Sigmoid colon (tissue), 7 donors: Measurements from ENCODE around the gene ABHD15. TPM values are rescaled to one million over a fixed set of nuclear protein-coding genes. Genes with fewer than 3 reads are reported as not detected.
A peak's percentile ranks its signal among the peaks of the same experiment; 100 is the strongest.

ENCODE experiments used
- DNase-seq: peaks from one replicate; pipeline ENCODE4 v3.0.0-alpha.2; 2019
- H3K27ac ChIP-seq, 4 donors: fragments of 200-600 bp; sonication (generic); one replicate each; pipeline ENCODE4 v1.5.1; 2016 to 2019; ENCODE audit warnings: mild to moderate bottlenecking in 1 of 4
- H3K27me3 ChIP-seq, 3 donors: fragments of 200-600 bp; sonication (generic); one replicate each; pipeline ENCODE4 v1.5.1; 2019; ENCODE audit warnings: mild to moderate bottlenecking in 1 of 3
- H3K36me3 ChIP-seq, 4 donors: fragments of 200-600 bp; sonication (generic); one replicate each; pipeline ENCODE4 v1.5.1; 2016 to 2019
- H3K4me1 ChIP-seq, 4 donors: fragments of 200-600 bp; sonication (generic); one replicate each; pipeline ENCODE4 v1.5.1; 2017 to 2019
- H3K4me3 ChIP-seq, 4 donors: fragments of 200-600 bp; sonication (generic); one replicate each; pipeline ENCODE4 v1.5.1; 2017 to 2019; ENCODE audit warnings: mild to moderate bottlenecking in 2 of 4, moderate library complexity in 1 of 4
- H3K9me3 ChIP-seq, 4 donors: fragments of 200-600 bp in 3 of 4; sonication (generic) in 3 of 4; one replicate each; pipeline versions ENCODE4 v1.5.1 to v1.6.1; 2013 to 2019
- EP300 ChIP-seq, 4 donors: sonication (generic); formaldehyde crosslinking; IDR thresholded peaks; one replicate each; pipeline ENCODE4 v1.6.1; 2017; ENCODE audit warnings: antibody characterized with exemption in 4 of 4
- POLR2A ChIP-seq, 2 donors: fragments of 450-650 bp; IDR thresholded peaks; one replicate each; pipeline ENCODE4 v1.6.1; 2016; ENCODE audit warnings: antibody characterized with exemption in 2 of 2, mild to moderate bottlenecking in 2 of 2, moderate library complexity in 2 of 2
- POLR2AphosphoS5 ChIP-seq, 4 donors: sonication (generic); formaldehyde crosslinking; IDR thresholded peaks; one replicate each; pipeline ENCODE4 v1.6.1; 2017; ENCODE audit warnings: antibody characterized with exemption in 4 of 4
- WGBS, 2 donors: extraction: QIAGEN DNeasy Blood & Tissue Kit; methylation state at CpG; one replicate each; pipeline ENCODE4 v1.1.7; 2013; 5-methylcytosine and 5-hydroxymethylcytosine counted together
- intact Hi-C: fragments of 100-400 bp; cut with DNase I; formaldehyde crosslinking; loops from one replicate; pipeline ENCODE4 v1.15.1; 2023
- polyA plus RNA-seq, 3 donors: library from polyadenylated mRNA; stranded (reverse); fragments of 200-250 nt; gene quantifications; one replicate each; pipeline ENCODE4 v1.2.3, GENCODE V29; 2013
- total RNA-seq, 4 donors: library from RNA; depleted of rRNA; stranded (reverse); fragments of >200 nt; gene quantifications; one replicate each; pipeline ENCODE4 v1.1.0, GENCODE V29; 2016
- TF ChIP-seq, protein P1 (sequence below), 4 experiments: fragments of 450-650 bp in 3 of 4; fragments of 200-600 bp in 1 of 4; IDR thresholded peaks; one replicate each; pipeline ENCODE4 v1.5.1; 2016 to 2019; ENCODE audit warnings: antibody characterized with exemption in 4 of 4, mild to moderate bottlenecking in 3 of 4, moderate library complexity in 2 of 4
- donor health status: healthy with polysubstance abuse.
- donor health status: Bipolar disorder and iron deficiency.
- donor health status: healthy.

Gene ABHD15
- total and polyA plus RNA-seq, 7 donors = 4.1 to 10.8 (median 5.4) TPM

DNA sequence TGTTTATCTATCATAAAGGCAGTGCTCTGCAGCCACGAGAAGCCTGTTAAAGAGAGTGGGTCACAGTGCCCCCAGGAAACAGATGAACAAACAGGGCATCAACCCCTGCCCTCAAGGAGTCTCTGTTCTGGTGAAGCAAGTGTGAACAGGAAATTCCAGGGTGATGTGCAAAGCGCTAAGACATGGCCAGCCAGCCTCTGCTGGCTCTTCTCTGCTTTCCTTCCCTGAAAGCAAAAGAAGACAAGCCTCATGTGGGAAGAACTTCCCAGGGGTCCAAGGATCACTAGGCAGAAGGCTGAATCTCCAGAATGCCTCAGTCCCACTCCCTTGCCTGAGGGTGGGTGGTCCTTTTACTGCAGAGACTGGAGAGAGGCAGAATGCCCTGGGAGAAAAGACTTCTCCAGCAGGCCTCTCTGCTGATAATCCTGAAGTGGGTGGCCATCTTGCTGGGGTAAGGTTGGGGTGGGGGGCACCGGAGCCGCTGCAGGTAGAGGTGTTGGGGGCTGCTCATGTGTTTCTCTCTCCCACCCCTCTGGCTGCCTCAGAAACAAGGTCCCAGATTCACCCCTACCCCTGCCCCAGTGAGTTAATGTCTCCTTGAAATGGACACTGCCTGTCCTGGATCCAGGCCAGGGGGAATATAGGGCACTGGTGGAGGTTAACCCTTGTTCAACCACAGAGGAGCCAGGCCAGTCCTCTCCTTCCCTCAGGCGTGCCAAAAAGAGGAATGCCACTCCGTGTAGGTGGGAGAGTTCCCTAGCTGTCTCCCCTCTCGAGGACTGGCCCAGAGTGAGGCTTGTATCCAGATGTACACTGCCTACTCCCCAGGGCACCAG, 28.5 kb upstream of the ABHD15 start:
- intact Hi-C loops = no loop called here
- H3K4me1 ChIP-seq = peaks cover 0 to 41% (median 37%) of the 10 kb centered on the region in 4 donors
- WGBS, 2 donors = 83 to 89% methylated on average over 7 of the region's 7 CpGs

DNA sequence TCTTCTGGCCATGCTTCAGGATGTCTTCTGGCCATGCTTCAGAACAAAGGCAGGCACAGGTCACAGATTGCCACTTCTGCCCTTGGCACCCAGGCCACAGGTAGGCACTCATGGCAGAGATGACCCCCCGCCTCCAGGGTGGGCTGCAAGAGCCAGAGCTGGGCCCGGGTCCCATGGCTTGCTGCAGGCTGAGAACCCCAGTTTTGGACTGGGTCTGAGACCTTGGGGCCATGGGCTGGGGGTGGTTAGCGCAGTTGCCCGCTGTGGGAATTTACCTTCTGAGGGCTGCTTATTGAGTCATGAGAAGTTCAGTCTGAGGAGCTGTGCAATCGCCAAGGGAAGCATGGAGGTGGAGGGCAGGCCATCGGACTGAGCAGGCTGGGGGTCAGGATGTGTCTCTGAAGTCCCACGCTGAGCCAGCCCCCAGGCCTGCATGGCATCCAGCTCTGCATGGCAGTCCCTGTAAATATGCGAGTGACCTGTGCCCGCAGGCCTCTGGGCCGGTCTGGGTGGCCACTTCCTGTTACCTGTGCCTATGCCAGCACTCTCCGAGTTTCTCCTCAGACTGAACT, 27.8 kb upstream of the ABHD15 start:
- WGBS, 2 donors = 88 to 89% methylated on average over 11 of the region's 11 CpGs
- H3K4me1 ChIP-seq = peaks cover 0 to 48% (median 44%) of the 10 kb centered on the region in 4 donors
- TF ChIP-seq POLR2AphosphoS5 (IDR thresholded peaks at IDR 0.05) = no peak

More for the DNA sequence above, 28.5 kb upstream of the ABHD15 start:
- TF ChIP-seq POLR2AphosphoS5 (IDR thresholded peaks at IDR 0.05) = no peak
- no peak for TF ChIP-seq POLR2A (IDR thresholded peaks at IDR 0.05)
- TF ChIP-seq, protein P1, sequence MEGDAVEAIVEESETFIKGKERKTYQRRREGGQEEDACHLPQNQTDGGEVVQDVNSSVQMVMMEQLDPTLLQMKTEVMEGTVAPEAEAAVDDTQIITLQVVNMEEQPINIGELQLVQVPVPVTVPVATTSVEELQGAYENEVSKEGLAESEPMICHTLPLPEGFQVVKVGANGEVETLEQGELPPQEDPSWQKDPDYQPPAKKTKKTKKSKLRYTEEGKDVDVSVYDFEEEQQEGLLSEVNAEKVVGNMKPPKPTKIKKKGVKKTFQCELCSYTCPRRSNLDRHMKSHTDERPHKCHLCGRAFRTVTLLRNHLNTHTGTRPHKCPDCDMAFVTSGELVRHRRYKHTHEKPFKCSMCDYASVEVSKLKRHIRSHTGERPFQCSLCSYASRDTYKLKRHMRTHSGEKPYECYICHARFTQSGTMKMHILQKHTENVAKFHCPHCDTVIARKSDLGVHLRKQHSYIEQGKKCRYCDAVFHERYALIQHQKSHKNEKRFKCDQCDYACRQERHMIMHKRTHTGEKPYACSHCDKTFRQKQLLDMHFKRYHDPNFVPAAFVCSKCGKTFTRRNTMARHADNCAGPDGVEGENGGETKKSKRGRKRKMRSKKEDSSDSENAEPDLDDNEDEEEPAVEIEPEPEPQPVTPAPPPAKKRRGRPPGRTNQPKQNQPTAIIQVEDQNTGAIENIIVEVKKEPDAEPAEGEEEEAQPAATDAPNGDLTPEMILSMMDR (IDR thresholded peaks at IDR 0.05) = no peak
- TF ChIP-seq EP300 (IDR thresholded peaks at IDR 0.05) = no peak
- no peaks in the 10 kb centered on the region for H3K36me3 ChIP-seq
- no peak overlapping the region for H3K4me3 ChIP-seq
- DNase-seq = no peak
- no peaks in the 10 kb centered on the region for H3K9me3 ChIP-seq
- H3K27me3 ChIP-seq = no peaks in the 10 kb centered on the region
- no peak overlapping the region for H3K27ac ChIP-seq

DNA sequence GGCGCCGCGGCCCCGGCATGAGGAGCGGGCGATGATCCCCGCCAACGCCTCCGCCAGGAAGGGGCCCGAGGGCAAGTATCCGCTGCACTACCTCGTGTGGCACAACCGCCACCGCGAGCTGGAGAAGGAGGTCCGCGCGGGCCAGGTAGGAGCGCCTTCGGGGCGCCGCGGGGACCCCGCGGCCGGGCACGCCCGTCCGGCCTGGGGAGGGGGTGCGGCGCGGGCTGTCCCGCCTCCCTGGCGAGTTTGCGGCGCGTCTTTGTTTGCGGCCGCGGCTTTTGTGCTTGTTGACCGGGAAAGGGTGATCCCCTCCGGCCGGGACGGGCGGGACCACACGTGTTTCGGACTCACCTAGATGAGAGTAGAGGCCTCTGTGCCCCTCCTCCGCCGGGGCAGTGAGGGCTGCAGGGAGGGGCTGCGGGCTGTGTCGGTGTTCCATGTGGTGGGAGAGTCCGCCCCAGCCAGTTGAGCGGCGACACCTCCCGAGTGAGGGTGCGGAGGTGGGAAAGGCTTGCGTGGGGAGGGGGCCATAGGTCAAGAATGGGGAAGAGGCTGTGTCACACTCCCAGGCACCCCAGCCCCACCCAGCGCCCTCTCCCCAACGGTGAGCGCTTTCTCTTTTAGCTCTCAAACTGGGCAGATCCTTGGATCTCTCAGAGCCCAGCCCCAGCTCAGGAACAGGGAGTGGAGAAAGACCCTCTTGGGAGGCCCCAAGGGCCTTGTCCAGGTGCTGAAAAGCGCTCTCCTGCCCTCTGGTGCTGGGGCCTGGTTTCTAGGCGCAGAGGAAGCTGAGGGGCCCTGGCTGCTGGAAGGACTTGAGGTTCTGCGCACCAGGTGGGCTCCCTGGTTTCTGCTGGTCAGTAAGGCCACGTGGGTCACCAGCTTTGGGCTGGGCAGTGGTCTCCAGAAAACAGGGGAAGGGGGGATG, 27.0 kb upstream of the ABHD15 start:
- no peaks in the 10 kb centered on the region for H3K9me3 ChIP-seq
- intact Hi-C loops = no loop called here
- H3K4me1 ChIP-seq = peaks cover 0 to 49% (median 44%) of the 10 kb centered on the region in 4 donors
- no peaks in the 10 kb centered on the region for H3K36me3 ChIP-seq
- H3K27me3 ChIP-seq = no peaks in the 10 kb centered on the region
- 4 to 5% methylated on average over 64 of the region's 64 CpGs for WGBS, 2 donors
- peak overlapping the region in 3 of 4 donors; percentile 38 to 43 (median 39) for H3K27ac ChIP-seq
- DNase-seq = peak; percentile 68
- H3K4me3 ChIP-seq = peak overlapping the region; percentile 24 to 74 (median 72)
- TF ChIP-seq EP300 (IDR thresholded peaks at IDR 0.05) = no peak
- TF ChIP-seq POLR2A (IDR thresholded peaks at IDR 0.05) = no peak
- TF ChIP-seq, protein P1 (IDR thresholded peaks at IDR 0.05) = no peak
- no peak for TF ChIP-seq POLR2AphosphoS5 (IDR thresholded peaks at IDR 0.05)

More for the DNA sequence above, 27.8 kb upstream of the ABHD15 start:
- no peaks in the 10 kb centered on the region for H3K27me3 ChIP-seq
- H3K27ac ChIP-seq = no peak overlapping the region
- DNase-seq = no peak
- intact Hi-C loops = no loop called here
- no peak overlapping the region for H3K4me3 ChIP-seq
- no peaks in the 10 kb centered on the region for H3K36me3 ChIP-seq
- H3K9me3 ChIP-seq = no peaks in the 10 kb centered on the region

DNA sequence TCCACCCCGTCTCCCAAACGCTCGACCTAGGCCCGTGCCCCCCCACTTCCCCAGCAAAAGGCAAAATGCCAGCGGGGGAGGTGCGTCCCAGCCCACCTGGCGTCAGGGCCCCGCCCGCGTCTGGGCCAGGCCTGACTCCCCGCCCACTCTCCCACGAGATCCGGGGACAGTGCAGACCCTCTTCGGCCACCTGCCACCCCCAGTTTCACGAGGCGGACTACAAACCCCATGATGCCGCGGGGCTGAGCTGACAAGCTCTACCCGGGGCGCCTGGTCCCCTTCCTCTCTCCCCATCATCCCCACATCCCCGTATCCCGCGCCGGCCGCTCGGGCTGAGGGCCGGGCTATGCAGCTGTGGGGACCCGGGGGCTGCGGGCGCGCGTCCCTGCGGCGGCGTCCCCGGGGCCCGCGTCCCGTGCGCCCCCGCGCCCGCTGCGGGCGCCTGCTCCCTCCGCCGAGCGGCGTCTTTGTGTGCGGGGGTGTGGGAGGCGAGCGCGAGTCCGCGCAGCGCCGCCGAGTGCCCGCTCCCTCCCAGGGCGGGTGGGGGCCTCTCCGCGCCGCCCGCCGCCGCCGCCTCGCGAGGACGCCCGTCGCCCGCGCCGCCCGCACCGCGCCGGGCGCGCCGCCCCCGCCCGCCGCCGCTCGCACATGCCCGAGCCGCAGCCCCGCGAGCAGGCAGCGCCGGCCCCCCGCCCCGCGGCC, 26.2 kb upstream of the ABHD15 start, which contains the start of gene ANKRD13B:
ANKRD13B (plus strand) TSS at position 283 of the 702 bp plus-strand sequence. CDS start 490 bp downstream, outside the sequence.
- no peaks in the 10 kb centered on the region for H3K36me3 ChIP-seq
- H3K27me3 ChIP-seq = no peaks in the 10 kb centered on the region
- 1% methylated on average over 96 of the region's 96 CpGs for WGBS, 2 donors
- peak within 1 kb of the TSS; percentile 78 to 92 (median 90) for H3K27ac ChIP-seq
- intact Hi-C loops = no loop called here
- no peaks in the 10 kb centered on the region for H3K9me3 ChIP-seq
- DNase-seq = peak; percentile 80
- peaks cover 0 to 58% (median 51%) of the 10 kb centered on the region in 4 donors for H3K4me1 ChIP-seq
- TF ChIP-seq POLR2A (IDR thresholded peaks at IDR 0.05) = no peak
- TF ChIP-seq POLR2AphosphoS5 (IDR thresholded peaks at IDR 0.05) = no peak
- TF ChIP-seq, protein P1 (IDR thresholded peaks at IDR 0.05) = no peak
- TF ChIP-seq EP300 (IDR thresholded peaks at IDR 0.05) = no peak
- H3K4me3 ChIP-seq = peak within 1 kb of the TSS; percentile 44 to 90 (median 73)
